Muscle layer of duodenum (tissue), 2 donors: ENCODE measurements around the gene TMEM44.
A peak's percentile ranks its signal among the peaks of the same experiment; 100 is the strongest.

Experiments used
- H3K27ac ChIP-seq: one replicate; pipeline ENCODE4 v1.7.0; 2013; ENCODE audit warnings: mild to moderate bottlenecking, low read length
- H3K27me3 ChIP-seq: one replicate; pipeline ENCODE4 v1.7.0; 2013; ENCODE audit warnings: low read depth, mild to moderate bottlenecking, control low read depth, low read length
- H3K36me3 ChIP-seq, 2 donors: one replicate each; pipeline ENCODE4 v1.7.0; 2013; ENCODE audit warnings: low read length in 2 of 2, control low read depth in 1 of 2, mild to moderate bottlenecking in 1 of 2; ENCODE audit not compliant: insufficient read depth in 2 of 2, control insufficient read depth in 1 of 2
- H3K4me1 ChIP-seq, 2 donors: one replicate each; pipeline ENCODE4 v1.7.0; 2013; ENCODE audit warnings: low read length in 2 of 2, mild to moderate bottlenecking in 2 of 2, control low read depth in 1 of 2, moderate library complexity in 1 of 2; ENCODE audit not compliant: insufficient read depth in 2 of 2, control insufficient read depth in 1 of 2
- H3K4me3 ChIP-seq, 2 donors: one replicate each; pipeline ENCODE4 v1.7.0; 2013; ENCODE audit warnings: low read length in 2 of 2, low read depth in 1 of 2, mild to moderate bottlenecking in 1 of 2
- H3K9me3 ChIP-seq, 2 donors: one replicate each; pipeline ENCODE4 v1.7.0; 2013; ENCODE audit warnings: low read length in 2 of 2, control low read depth in 1 of 2, mild to moderate bottlenecking in 1 of 2; ENCODE audit not compliant: control insufficient read depth in 1 of 2
- donor health status: healthy.

The TMEM44 gene, protein sequence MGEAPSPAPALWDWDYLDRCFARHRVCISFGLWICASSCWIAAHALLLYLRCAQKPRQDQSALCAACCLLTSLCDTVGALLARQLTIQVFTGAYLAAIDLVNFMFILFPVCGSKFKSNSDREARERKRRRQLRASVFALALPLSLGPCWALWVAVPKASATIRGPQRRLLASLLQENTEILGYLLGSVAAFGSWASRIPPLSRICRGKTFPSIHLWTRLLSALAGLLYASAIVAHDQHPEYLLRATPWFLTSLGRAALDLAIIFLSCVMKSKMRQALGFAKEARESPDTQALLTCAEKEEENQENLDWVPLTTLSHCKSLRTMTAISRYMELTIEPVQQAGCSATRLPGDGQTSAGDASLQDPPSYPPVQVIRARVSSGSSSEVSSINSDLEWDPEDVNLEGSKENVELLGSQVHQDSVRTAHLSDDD

DNA sequence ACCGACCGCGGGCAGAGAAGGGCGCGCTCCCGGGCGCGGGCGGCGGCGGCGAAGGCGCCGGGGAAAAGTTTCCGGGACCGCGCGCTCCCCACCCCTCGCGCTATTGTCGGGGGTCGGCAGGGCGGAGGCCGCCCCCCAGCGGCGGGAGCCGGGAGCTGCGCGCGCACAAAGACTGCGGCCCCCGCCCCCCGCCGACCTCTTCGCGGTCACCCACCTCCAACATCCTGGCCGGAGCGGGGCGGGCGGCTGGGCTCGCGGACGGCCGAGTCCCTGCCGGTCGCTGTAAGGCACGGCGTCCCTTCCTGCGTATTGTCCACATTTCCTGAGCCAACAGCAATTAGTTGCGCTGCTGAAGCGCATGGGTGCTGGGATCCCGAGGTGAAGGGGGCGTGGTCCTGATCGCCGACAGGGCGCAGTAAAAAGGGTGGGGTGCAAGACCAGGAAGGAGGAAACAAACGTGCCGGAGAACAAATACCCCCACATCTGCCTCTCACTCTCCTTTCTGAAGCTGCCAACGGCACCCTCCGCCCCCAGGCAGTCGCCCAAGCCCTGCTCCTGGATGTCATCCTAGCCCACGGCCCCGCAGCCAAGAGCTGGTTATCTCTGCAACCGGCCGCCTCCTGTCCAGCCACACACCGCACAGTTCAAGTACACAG lies at the start of gene TMEM44:
Gene TMEM44 (minus strand): TSS at position 71 of the 656 bp plus-strand sequence. CDS start 204 bp downstream, outside the sequence.
- H3K36me3 ChIP-seq = no peaks in the 10 kb centered on the region
- H3K4me3 ChIP-seq = peak within 1 kb of the TSS; percentile 69 to 85
- no peaks in the 10 kb centered on the region for H3K9me3 ChIP-seq
- H3K27ac ChIP-seq = no peak within 1 kb of the TSS
- H3K4me1 ChIP-seq = peaks cover 0 to 4% of the 10 kb centered on the region in 2 donors
- no peaks in the 10 kb centered on the region for H3K27me3 ChIP-seq

DNA sequence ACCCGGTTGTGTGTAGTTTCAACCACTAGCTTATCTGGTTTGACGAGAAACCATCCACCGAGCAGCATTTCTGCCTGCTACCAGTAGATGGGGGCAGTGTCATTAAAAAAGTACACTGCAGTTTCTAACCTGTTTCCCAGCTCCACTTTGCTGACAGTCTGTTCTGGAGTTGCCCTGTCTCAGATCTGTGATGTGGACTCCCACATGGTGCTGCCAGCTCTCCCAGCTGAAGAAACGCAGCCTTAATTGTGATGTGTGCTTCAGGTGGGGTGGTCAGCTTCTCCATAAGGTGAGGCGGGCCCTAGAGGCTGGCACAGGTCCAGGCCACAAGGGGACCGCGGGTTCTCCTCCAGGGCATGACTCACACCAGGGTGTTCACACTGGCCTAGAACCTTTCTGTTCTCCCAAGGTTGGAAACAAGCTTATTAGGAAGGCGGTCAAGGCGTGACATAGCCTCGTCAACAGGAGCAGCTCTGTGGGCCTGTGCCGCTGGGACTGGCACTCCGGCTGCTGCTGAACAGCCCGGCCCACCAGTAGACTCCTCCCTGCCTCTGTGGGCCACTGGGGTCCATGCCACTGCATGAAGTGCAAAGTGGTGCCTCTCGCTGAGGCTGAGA lies 49.6 kb upstream of the TMEM44 start:
- Histone ChIP-seq H3K4me3 (no peak overlapping the region), H3K9me3 (no peaks in the 10 kb centered on the region), H3K27ac (no peak overlapping the region), H3K27me3 (no peaks in the 10 kb centered on the region), H3K4me1 (peaks cover 8 to 21% of the 10 kb centered on the region in 2 donors), H3K36me3 (no peaks in the 10 kb centered on the region)

DNA sequence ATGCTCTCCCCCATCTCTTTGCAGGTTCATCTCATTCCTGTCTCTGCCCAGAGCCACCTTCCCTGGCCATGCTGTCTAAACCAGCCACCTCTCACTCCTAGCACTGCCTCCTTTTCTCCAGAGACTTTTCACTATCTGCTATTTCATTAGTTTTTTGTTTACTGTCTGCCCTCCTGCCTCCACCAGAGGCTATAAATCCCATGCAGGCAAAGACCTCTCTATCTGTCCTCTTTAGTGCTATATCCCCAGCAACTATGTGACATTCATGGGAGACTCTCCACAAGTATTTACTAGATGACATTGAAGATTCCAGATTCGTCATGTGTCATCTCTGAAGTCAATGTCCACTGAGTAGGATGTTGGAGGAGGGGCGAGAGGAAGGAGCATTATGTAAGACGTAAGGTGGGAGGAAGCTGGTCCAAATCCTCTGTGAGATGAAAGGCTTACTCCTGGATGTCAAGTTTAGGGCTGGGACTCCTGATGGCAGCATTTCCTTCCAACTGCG lies 49.0 kb upstream of the TMEM44 start:
- no peak overlapping the region for H3K4me3 ChIP-seq
- no peaks in the 10 kb centered on the region for H3K27me3 ChIP-seq
- no peaks in the 10 kb centered on the region for H3K9me3 ChIP-seq
- H3K4me1 ChIP-seq = peaks cover 8 to 16% of the 10 kb centered on the region in 2 donors
- H3K36me3 ChIP-seq = no peaks in the 10 kb centered on the region
- no peak overlapping the region for H3K27ac ChIP-seq

DNA sequence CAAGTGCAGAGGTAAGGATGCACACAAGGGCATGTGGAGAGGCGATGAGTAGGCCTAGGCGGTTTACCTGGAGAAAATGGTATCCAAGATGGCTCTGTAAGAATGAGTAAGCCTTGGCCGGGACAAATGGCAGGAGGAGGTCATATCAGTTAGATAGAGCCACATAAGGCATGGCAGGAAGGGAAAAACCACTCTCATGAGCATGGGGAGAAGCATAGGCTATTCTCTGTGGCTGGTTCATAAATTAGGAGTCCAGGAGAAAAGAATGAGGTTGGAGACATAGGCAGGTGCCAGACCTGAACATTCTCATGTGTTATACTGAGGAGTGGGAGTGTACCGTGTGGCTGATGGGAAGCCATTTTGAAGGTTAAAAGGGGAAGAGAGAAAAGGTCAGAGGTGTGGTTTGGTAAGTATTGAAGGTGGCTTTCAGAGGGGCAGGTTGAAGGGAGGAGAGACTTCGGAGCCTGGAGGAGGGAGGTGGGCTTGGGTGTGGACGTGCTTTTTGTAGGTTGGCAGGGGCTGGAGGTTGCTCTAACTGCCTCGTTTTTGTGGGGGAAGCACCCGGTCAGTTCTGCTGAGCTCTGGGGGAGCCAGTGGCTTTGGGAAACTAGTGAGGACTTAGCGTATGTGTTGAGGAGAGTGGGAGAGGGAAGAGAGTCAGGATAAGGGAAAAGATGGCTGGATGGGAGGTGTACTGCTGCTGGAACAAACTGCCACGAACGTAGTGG lies 47.8 kb upstream of the TMEM44 start:
- no peak overlapping the region for H3K27ac ChIP-seq
- no peaks in the 10 kb centered on the region for H3K36me3 ChIP-seq
- no peaks in the 10 kb centered on the region for H3K9me3 ChIP-seq
- H3K27me3 ChIP-seq = no peaks in the 10 kb centered on the region
- H3K4me1 ChIP-seq = peaks cover 8 to 10% of the 10 kb centered on the region in 2 donors
- H3K4me3 ChIP-seq = no peak overlapping the region

DNA sequence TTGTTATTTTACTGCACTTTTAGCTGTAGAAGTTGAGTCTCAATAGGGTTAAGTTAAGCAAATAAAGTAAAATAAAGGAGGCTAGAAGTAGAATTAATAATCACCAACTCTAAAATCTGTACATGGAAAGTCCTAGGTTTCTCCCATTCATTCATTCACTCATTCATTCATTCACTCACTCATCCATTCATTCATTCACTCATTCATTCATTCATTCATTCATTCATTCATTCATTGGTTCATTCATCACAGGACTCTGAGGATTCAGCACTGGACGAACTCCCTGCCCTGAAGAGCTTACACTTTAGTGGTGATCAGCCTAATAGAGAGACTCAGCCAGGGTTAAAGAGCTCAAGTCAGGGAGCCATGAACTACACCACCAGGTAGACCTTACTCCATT lies 43.3 kb upstream of the TMEM44 start:
- Histone ChIP-seq H3K36me3 (no peaks in the 10 kb centered on the region), H3K4me3 (no peak overlapping the region), H3K27ac (no peak overlapping the region), H3K4me1 (peaks cover 0 to 9% of the 10 kb centered on the region in 2 donors), H3K9me3 (no peaks in the 10 kb centered on the region), H3K27me3 (no peaks in the 10 kb centered on the region)

DNA sequence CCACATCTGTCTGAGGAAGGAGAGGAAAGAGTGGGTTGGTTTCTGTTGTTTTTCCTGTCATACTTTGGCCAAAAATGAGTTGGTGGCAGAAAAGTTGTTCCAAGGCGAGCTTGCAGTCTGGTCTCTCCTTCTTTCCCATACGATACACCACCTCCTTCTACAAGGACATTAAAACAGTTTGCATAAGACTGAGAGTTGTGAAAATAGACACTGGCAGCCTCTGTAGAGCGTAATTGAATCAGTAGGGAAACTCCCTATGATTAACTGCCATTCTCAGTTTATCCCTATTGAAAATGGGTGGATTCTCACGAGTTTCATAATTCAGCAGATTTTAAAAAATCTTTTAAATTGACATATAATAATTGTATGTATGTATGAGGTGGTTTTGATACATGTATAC lies 42.5 kb upstream of the TMEM44 start:
- Histone ChIP-seq H3K4me3 (no peak overlapping the region), H3K36me3 (no peaks in the 10 kb centered on the region), H3K27ac (no peak overlapping the region), H3K9me3 (no peaks in the 10 kb centered on the region), H3K4me1 (peaks cover 5 to 17% of the 10 kb centered on the region in 2 donors), H3K27me3 (no peaks in the 10 kb centered on the region)

DNA sequence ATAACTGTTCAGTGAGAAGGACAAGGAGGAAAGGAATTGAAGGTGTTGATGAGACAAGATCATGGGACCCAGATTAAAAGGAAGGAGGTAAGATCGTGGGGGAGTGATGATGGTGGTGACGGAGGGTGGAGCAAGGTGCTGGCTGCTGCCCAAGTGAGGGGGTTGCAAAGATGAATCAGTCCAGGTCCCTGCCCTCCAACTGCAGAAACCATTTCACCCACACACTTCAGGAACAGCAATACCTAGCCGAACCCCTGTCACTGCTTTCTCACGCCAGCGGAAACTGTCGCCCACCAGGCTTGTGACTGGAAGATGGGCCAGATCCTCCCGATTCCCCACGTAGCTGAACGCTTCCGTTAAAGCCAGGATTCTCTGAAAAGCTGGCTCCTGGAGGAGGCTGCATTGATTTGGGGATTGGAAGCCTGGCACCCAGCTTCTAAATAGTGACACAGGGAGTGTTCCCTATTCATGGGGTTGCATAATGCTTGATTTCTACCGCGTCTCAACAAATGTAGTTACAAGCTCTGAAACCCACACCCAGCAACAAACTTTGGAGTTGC lies 41.9 kb upstream of the TMEM44 start:
- no peaks in the 10 kb centered on the region for H3K27me3 ChIP-seq
- no peaks in the 10 kb centered on the region for H3K36me3 ChIP-seq
- no peak overlapping the region for H3K4me3 ChIP-seq
- H3K9me3 ChIP-seq = no peaks in the 10 kb centered on the region
- peaks cover 5 to 21% of the 10 kb centered on the region in 2 donors for H3K4me1 ChIP-seq
- no peak overlapping the region for H3K27ac ChIP-seq

DNA sequence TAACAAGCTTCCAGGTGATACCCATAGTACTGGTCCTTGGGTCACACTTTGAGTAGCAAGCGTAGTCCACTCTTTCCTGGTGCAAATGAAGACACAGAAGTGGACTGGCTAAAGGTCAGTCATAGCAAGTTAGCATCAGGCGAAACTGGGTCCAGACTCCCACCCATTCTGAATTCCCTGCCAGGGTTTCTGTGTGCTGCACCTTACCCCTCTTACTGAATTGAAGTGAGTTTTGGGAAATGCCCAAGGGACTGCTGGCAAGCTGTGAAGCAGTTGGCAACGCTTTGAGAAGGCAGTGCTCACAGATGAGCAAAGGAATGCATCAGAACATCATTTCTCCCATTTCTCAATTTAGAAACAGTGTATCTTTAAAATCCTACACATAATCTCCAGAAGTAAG lies 40.5 kb upstream of the TMEM44 start:
- peaks cover 5 to 24% of the 10 kb centered on the region in 2 donors for H3K4me1 ChIP-seq
- H3K27ac ChIP-seq = no peak overlapping the region
- H3K27me3 ChIP-seq = no peaks in the 10 kb centered on the region
- H3K4me3 ChIP-seq = no peak overlapping the region
- peaks cover 2 to 9% of the 10 kb centered on the region in 2 donors for H3K36me3 ChIP-seq
- H3K9me3 ChIP-seq = no peaks in the 10 kb centered on the region

DNA sequence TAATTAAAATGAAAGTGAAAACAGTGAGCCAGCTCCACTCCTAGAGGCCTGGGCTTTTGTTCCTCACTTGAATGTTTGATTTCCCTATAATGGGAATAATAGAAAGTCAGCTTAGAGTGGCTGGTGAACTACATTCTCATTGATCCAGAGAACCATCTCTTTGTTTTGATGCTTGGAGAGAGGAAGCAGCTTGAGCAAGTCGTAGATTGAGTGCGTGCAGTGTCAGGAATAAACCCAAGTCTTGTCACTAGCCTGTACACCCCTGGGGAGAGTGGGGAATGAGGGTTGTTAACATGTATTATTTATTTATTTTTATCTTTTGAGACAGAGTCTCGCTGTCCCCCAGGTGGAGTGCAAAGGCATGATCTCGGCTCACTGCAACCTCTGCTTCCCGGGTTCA lies 39.7 kb upstream of the TMEM44 start:
- Histone ChIP-seq H3K27me3 (no peaks in the 10 kb centered on the region), H3K36me3 (peaks cover 4 to 17% of the 10 kb centered on the region in 2 donors), H3K4me1 (peaks cover 5 to 24% of the 10 kb centered on the region in 2 donors), H3K9me3 (no peaks in the 10 kb centered on the region), H3K4me3 (peak overlapping the region; percentile 96 to 99), H3K27ac (peak overlapping the region; percentile 94)

DNA sequence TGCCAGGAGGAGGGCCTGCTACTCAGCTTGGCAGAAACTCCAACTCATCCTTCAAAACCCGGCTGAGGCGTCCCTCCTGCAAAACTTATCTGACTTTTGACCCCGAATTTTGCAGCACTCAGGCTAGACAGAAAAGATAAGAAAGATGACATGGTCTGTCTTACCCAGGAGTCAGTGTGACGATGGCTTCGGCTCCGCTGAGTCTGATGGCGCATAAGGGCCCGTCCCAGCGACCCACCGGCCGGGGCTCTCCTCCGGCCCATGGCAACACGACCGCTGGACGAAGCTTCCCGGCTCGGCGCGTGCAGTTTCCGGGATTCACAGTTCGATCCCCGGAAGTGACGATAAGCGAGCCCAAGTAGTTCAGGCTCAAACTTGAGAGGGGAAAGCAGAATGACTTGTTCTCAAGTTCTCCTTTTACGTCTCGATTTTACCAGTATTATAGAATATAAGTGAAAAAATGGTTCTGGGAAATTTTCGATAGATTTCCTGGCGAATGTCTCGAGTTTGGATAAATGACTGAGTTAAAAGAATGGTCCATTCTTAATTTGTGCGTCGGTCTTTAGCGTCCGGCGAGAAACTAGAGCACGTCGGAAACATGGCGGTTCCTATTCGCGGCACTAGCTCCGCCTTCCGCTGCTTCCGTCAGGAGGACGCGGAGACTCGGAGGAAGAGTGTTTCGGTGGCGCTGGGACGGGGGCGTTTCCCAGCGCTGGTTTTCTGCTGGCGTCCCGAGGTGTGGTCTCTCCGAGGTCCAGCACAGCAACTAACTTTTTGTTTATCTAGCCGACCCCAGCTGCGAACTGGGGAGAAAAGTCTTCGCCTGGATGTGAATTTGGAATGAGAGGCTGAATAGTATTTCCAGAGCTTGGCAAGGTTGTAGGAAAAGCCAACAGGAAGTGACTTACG lies 38.9 kb upstream of the TMEM44 start, which contains the start of gene LSG1:
Gene LSG1 (minus strand): TSS at position 292 of the 909 bp plus-strand sequence. CDS start 29 bp downstream, at position 263.
- Histone ChIP-seq H3K4me1 (peaks cover 5 to 24% of the 10 kb centered on the region in 2 donors), H3K27me3 (no peaks in the 10 kb centered on the region), H3K4me3 (peak within 1 kb of the TSS; percentile 96 to 99), H3K36me3 (peaks cover 4 to 17% of the 10 kb centered on the region in 2 donors), H3K27ac (peak within 1 kb of the TSS; percentile 94), H3K9me3 (no peaks in the 10 kb centered on the region)
